SKM-1 treated with dmso at 0.1 percent for 144 hours (cell line): ENCODE results near the gene ACBD4.

Experiments used
- DNase-seq: peaks from one replicate; lab custom pipeline; 2025; ENCODE audit not compliant: unreplicated experiment; lab: John Stamatoyannopoulos, UW

The ACBD4 gene

GRCh38 chr17:45184144-45184543, 48.7 kb downstream of the ACBD4 start:
- DNase-seq = no peak

- no peak for DNase-seq
Measured at GRCh38 chr17:45186801-45187354, 51.4 kb downstream of the ACBD4 start.

- no peak for DNase-seq
Measured at GRCh38 chr17:45189009-45189408, 53.5 kb downstream of the ACBD4 start.

GRCh38 chr17:45190503-45191255, 55.2 kb downstream of the ACBD4 start:
- DNase-seq = no peak
